ENCODE measurements around the gene UQCRH. TPM values are rescaled to one million over a fixed set of nuclear protein-coding genes. Genes with fewer than 3 reads are reported as not detected.
"Not testable (repeated sequence)": the region's sequence is repeated elsewhere in the genome, so short reads cannot be mapped to it uniquely, and the experiment has no call there.

Gene UQCRH
- total RNA-seq, 1 donor from 2014 or later, result 1,085 TPM

- Histone ChIP-seq H3K9me3 (replicated peaks) (no peaks in the 10 kb centered on the region), H3K4me1 (peaks cover 7% of the 10 kb centered on the region), H3K27me3 (ENCODE audit: low read depth) (no peaks in the 10 kb centered on the region), H3K36me3 (peaks cover 89% of the 10 kb centered on the region), H3K27ac (replicated peaks) (no peak overlapping the region), H3K4me3 (no peak overlapping the region)
- intact Hi-C loops (cut with micrococcal nuclease), result no loop called here
- no peak for DNase-seq
- no peak for TF ChIP-seq CTCF (IDR thresholded peaks at IDR 0.05; ENCODE audit: borderline replicate concordance)
Measured at GRCh38 chr1:46352363-46352762, 48.9 kb downstream of the UQCRH start.

- H3K4me1 ChIP-seq; H3K27ac ChIP-seq (replicated peaks); H3K9me3 ChIP-seq (replicated peaks); H3K4me3 ChIP-seq; intact Hi-C loops (cut with micrococcal nuclease); H3K27me3 ChIP-seq (ENCODE audit: low read depth); DNase-seq: not testable (repeated sequence)
- H3K36me3 ChIP-seq, result peaks cover 95% of the 10 kb centered on the region
Measured at GRCh38 chr1:46355920-46356319, 52.4 kb downstream of the UQCRH start.

GRCh38 chr1:46362158-46362557 is 58.7 kb downstream of the UQCRH start:
- no peak for DNase-seq
- no peaks in the 10 kb centered on the region for H3K4me1 ChIP-seq
- no peak overlapping the region for H3K27ac ChIP-seq (replicated peaks)
- TF ChIP-seq CTCF (IDR thresholded peaks at IDR 0.05; ENCODE audit: borderline replicate concordance), result no peak
- no peaks in the 10 kb centered on the region for H3K9me3 ChIP-seq (replicated peaks)
- peaks cover 91% of the 10 kb centered on the region for H3K36me3 ChIP-seq
- intact Hi-C loops (cut with micrococcal nuclease), result no loop called here
- no peak overlapping the region for H3K4me3 ChIP-seq
- H3K27me3 ChIP-seq (ENCODE audit: low read depth), result no peaks in the 10 kb centered on the region

GRCh38 chr1:46363121-46363520 is 59.6 kb downstream of the UQCRH start:
- Histone ChIP-seq H3K9me3 (replicated peaks) (no peaks in the 10 kb centered on the region), H3K27me3 (ENCODE audit: low read depth) (no peaks in the 10 kb centered on the region), H3K4me3 (no peak overlapping the region), H3K4me1 (no peaks in the 10 kb centered on the region), H3K36me3 (peaks cover 88% of the 10 kb centered on the region), H3K27ac (replicated peaks) (no peak overlapping the region)
- no peak for DNase-seq
- intact Hi-C loops (cut with micrococcal nuclease), result no loop called here
- no peak for TF ChIP-seq CTCF (IDR thresholded peaks at IDR 0.05; ENCODE audit: borderline replicate concordance)

GRCh38 chr1:46364612-46365011 is 61.1 kb downstream of the UQCRH start:
- H3K4me1 ChIP-seq, result no peaks in the 10 kb centered on the region
- H3K36me3 ChIP-seq, result peaks cover 83% of the 10 kb centered on the region
- H3K9me3 ChIP-seq (replicated peaks), result no peaks in the 10 kb centered on the region
- intact Hi-C loops (cut with micrococcal nuclease), result no loop called here
- no peak overlapping the region for H3K27ac ChIP-seq (replicated peaks)
- no peak for TF ChIP-seq CTCF (IDR thresholded peaks at IDR 0.05; ENCODE audit: borderline replicate concordance)
- no peaks in the 10 kb centered on the region for H3K27me3 ChIP-seq (ENCODE audit: low read depth)
- no peak overlapping the region for H3K4me3 ChIP-seq
- no peak for DNase-seq

GRCh38 chr1:46365796-46366195 is 62.3 kb downstream of the UQCRH start:
- peaks cover 75% of the 10 kb centered on the region for H3K36me3 ChIP-seq
- H3K27ac ChIP-seq (replicated peaks); H3K9me3 ChIP-seq (replicated peaks); DNase-seq; H3K27me3 ChIP-seq (ENCODE audit: low read depth); H3K4me1 ChIP-seq; intact Hi-C loops (cut with micrococcal nuclease); H3K4me3 ChIP-seq: not testable (repeated sequence)

Other genes with a start within 250 kb of the UQCRH start
- gene PIK3R3, start 171.1 kb upstream of the UQCRH start, total RNA-seq, result 32.7 TPM
- 1.4 TPM for gene TSPAN1, start 128.6 kb upstream of the UQCRH start, total RNA-seq
- not detected for gene P3R3URF, start 127.2 kb upstream of the UQCRH start, total RNA-seq
- gene POMGNT1, start 105.3 kb upstream of the UQCRH start, total RNA-seq, result 142 TPM
- gene LURAP1, start 100.4 kb upstream of the UQCRH start, total RNA-seq, result 11.6 TPM
- 0.71 TPM for gene RAD54L, start 55.9 kb upstream of the UQCRH start, total RNA-seq
- gene LRRC41, start 82 bp upstream of the UQCRH start, total RNA-seq, result 38.8 TPM
- gene NSUN4, start 37.1 kb downstream of the UQCRH start, total RNA-seq, result 14.1 TPM
- gene FAAH, start 90.6 kb downstream of the UQCRH start, total RNA-seq, result 2.8 TPM
- not detected for gene DMBX1, start 186.1 kb downstream of the UQCRH start, total RNA-seq
- gene KNCN, start 247.9 kb downstream of the UQCRH start, total RNA-seq, result not detected

Measured in left ventricle myocardium inferior (tissue), 1 donor.